ENCODE results near the gene RASSF1.

The RASSF1 gene, protein sequence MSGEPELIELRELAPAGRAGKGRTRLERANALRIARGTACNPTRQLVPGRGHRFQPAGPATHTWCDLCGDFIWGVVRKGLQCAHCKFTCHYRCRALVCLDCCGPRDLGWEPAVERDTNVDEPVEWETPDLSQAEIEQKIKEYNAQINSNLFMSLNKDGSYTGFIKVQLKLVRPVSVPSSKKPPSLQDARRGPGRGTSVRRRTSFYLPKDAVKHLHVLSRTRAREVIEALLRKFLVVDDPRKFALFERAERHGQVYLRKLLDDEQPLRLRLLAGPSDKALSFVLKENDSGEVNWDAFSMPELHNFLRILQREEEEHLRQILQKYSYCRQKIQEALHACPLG

DNA sequence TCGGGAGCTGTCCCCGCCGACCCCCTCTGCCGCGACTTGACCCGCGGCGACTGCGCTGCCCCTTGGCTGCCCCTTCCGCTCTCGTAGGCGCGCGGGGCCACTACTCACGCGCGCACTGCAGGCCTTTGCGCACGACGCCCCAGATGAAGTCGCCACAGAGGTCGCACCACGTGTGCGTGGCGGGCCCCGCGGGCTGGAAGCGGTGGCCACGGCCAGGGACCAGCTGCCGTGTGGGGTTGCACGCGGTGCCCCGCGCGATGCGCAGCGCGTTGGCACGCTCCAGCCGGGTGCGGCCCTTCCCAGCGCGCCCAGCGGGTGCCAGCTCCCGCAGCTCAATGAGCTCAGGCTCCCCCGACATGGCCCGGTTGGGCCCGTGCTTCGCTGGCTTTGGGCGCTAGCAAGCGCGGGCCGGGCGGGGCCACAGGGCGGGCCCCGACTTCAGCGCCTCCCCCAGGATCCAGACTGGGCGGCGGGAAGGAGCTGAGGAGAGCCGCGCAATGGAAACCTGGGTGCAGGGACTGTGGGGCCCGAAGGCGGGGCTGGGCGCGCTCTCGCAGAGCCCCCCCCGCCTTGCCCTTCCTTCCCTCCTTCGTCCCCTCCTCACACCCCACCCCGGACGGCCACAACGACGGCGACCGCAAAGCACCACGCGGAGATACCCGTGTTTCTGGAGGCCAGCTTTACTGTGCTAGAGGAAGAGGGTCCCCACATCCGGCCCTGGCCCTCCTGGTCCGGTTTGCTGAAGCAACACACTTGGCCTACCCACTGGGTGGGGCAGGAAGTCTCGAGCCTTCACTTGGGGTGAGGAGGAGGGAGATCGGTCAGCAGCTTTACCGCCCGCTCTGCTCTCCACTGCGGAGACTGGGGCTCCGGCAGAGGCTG lies at the start of gene RASSF1:
Gene RASSF1 (minus strand): TSS at position 389 of the 882 bp plus-strand sequence. CDS start 31 bp downstream, at position 358.
- DNase-seq: peak; percentile 87

DNA sequence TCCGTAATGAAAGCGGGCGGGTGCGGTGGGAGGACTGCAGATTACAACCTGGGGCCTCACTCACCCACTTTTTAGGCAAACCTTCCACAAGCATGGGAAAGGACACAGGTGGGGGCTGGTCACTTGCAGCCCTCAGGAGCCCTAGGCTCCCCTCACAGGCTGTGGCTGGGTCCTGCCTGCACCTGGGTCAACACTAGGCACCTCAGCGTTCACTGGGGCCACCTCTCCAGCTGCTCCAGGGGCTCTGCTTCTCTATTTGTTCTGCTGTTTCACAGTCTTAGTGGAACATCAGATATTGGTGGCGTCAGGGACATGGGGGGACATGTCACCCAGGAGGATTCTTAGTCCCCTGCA lies 48.8 kb upstream of the RASSF1 start:
- DNase-seq: no peak

DNA sequence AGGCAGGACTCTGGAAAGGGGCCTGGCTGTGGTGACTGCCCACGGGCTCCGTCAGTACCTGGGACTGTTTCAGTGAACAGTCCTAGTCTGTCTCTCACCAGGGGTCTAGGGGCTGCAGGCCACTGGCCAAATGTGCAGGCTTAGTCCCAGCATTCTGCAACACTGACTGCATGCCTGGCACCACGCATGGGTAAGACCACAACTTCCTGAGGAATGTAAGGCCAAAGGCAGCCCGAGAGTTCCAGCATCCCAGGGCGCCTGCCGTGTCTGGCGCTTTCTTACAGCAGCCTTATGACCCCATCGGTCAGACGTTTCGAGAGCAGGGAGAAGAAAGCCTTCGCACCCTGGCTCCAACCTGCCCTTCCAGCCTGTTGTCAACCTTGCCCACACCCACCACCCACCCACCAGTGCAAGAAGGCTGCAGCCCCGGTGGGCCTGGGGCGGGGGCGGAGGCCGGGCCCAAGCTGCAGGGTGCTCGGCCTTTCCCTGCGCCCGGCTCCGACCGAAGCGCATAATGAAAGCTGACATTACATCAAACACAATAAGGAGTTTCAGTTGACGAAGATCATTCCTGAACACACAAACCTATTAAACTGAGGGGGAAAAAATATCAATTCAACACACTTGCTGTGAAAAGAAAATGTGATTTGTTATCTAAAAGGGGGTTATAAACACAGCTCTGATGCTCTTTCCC lies 48.2 kb upstream of the RASSF1 start:
- no peak for DNase-seq

DNA sequence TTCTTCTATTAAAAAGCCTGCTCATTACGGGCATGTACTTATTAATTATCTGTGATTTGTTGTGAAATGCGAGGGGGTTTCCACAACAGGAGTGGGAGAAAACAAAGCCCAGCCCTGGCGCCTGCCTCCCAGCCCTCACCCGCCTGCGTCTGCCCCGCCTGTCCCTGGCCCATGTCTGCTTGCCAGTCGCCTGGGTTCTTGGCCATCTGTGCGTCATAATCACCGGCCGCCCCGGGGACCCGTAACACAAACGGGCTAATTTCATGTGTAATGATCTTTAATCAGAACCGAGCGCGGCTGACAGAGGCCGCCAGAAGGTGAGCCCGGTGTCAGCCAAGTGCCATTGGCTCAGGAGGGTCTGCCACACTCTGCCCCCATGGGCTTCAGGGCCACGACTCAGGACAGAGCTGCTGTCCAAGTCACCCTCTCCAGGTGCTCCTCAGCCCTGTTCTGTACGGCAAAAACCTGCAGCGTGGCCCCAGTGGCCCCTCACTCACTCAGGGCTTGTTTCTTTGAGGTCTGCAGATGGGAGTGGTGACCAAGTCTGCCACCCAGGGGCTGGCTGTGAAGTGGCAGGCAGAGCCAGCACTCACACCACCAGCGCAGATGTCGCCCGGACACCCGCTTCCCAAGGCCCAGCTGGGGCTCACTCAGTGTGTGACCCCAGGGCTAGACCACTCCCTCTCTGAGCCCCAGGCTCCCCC lies 47.5 kb upstream of the RASSF1 start:
- DNase-seq: no peak

DNA sequence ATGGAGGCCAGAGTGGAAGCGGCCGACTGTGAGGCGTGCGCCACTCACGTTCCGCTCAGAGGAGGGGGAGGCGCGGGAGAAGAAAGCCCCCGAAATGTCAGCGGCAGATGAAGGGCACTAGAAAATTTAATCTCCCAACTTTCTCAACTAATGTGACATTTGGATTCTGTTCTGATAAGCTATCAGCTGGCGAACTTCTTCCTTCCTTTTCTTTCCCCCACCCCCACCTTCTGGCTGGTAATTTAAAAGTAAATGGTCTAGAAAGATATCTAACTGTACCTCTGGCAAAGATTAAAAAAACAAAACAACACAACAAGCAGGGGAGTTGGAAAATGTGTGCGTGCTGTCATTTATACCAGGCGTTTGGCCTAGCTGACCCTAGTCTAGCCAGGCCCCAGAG lies 45.1 kb upstream of the RASSF1 start:
- no peak for DNase-seq

DNA sequence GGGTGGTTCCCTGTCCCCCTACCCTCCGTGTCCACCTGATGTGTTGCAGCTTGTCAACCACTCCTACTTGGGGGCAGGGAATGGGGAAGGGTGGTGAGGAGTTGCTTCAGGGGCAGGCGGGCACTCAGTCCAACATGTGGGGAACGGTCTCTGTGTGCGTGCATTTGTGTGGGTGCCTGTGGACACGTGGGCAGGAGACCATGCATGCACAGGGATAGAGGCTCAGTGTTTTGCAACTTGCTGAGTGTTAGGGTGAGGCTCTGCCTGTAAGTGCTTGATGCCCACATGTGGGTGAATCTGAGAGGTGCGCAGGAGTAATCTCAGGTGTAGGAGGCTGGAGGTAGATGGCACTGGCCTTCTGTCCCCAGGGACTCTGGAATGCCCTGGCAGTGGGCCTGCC lies 43.1 kb upstream of the RASSF1 start:
- no peak for DNase-seq

DNA sequence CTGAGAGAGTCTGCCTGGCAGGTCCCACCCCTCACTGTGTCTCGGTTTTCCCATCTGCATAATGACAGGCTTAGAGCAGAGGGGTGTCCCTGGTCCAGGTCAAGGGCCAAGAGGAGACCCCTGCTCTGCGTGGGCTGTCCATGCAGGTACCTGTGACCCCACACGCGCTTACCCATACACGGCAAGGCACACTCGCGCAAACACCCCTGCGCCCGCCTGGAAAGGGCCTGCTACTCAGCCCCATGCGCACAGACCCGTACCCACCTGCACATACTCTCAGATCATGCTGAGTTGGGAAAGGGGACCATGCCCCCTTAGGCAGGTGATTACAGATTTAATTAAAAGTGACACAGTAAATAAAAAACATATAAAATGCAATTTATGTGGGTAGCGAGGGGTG lies 42.1 kb upstream of the RASSF1 start:
- DNase-seq: no peak

DNA sequence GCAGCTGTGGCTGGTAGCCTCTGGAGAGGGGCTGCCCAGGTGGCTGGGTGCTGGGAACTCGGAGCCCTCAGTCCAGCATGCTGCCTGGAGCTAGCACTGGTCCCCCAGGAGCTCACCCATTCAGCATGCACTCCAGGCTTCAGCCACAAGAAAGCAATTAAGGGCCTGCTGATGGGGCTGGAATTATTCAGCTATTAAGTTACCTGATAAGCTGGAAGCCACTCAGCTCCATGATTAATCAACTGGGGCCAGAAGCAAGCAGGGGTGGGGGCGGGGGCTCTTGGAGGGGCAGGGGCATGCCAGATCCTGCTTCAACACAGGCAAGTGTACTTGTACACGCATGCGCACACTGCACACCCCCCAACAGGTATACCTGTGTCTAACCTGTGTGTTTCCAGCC lies 40.7 kb upstream of the RASSF1 start:
- DNase-seq: no peak

DNA sequence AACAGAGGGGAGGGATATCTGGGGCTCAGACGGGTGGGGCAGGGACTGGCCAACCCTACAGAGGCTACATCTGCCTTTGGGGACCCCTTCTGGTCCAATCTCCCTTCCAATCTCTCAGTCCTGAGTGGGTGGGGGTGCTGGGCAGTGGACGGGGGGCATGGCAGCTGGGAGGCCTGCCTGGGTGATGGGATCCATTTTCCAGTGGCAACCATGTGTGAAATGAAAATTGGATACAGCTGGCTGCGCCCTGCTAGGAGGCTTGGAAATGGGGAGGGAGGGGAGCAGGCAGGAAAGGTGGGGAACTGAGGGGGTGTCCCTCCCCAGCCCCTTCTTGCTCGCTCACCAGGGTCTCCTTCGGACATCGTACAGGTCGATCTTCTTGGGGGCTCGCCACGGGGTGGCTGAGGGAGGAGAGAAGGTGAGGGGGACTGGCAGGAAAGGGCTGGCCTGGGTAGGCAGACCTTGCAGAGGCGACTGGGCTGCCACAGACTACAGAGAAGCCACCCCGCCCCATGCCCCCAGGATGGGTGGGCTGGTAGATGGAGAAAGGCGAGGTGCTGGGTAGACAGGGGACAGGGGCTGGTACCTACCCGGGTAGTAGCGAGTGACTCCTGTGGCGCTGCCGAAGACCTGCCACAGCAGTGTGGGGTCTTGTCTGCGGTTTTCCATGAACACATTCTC lies 39.9 kb upstream of the RASSF1 start:
- DNase-seq: no peak

DNA sequence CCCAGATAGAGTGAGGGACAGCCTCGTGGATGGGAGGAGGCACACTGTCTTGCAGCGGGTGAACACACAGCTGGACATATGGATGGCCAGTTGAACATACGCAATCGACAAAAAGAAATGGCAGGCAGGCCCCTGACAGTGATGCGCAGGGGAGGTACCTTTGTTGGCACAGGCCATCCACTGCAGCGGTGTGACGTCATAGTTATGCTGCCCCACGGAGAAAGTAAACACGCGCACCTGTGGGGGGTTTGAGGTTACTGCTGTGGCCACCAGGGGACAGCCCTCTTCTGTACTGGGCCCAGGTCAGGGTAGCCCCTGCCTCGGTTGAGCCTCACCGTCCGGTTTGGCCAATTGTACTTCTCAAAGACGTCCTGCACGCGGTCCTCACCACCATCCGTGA lies 38.1 kb upstream of the RASSF1 start:
- DNase-seq: no peak

DNA sequence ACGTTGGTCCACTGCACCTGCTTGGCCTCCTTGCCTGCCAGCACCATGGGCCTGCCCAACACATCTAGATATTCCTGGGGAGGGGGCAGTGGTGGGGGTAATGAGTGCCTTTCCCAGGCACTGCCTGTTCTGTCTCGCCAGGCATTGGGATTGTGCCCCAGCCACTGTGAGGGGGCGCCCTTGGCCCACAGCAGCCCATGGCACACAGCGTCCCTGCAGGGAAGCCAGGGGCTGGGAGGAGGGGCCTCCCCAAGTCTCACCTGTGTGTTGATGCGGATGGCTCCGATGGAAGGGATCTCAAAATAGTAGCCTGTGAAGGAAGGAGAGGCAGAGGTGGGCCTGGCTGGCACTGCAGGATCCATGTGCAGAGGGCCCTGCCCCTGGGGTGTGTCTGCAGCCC lies 37.4 kb upstream of the RASSF1 start:
- no peak for DNase-seq

DNA sequence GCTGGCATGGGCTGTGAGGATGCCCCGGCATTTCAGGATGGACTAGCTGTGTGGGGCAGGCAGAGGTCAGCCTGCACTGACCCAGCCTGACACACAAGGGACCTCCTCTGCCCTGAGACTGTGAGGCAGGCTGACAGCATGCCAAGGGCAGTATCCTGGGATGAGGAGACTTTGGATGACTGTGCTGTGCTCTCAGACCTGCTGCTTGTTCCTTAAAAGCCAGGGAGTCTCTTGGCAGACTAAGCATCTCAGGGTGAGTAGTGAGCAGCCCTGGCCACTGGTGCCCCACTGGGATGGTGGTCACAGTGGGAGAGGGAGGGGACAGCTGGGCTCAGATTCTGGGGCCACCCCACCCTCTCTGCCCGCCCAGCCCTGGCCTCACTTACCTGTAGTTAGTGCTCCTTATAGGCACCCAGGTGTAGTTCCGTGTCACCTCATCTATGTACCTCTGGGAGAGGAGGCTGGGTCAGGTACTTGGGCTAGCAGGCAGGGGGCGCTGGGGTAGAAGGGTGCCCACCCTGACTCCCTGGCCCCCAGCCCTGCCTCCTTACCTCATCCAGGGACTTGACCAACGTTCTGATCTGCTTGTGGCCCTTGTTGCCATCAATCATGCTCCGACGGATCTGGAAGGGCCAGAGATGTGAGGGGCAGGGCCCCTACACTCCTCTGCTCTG lies 34.8 kb upstream of the RASSF1 start:
- no peak for DNase-seq

DNA sequence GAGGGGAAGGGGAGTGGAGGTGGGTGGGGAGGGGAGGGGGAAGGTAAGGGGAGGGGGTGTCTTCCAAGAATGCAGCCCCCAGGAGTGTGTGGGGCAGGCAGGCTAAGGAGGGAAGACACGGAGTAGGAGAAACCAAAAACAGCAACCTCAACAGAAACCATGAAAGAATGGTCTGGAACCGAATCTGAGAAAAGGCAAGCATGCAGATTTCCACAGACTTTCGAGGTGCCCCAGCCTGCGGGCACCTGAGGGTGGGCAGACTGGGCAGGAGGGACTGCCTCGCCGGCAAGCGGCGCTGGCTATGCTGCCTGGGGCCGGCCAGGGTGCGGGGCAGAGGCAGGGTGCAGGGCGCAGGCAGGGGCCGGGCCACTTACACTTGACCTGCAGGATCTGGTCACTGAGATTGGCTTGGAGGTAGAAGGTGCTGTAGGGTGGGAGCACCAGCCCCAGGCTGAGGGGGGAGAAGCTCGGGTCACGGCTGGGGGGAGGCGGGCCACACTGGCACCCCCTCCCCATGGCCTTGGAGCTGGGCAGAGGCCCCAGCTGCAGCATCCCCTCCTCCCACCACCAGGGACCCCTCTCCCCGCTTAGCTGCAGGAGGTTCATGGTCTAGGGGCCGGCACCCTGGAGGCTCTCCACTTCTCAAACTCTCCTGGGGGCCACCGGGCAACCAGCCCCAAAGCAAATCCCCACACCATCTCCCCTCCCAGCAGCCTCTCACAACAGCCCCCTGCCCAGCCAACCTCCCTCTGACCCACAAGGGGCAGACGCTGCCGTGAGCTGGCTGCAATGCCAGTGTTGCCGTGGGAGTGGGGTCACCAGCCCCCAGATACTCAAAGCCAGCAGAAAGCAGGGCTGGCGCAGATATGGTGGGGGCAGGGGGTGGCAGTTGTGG lies 34.0 kb upstream of the RASSF1 start:
- no peak for DNase-seq

DNA sequence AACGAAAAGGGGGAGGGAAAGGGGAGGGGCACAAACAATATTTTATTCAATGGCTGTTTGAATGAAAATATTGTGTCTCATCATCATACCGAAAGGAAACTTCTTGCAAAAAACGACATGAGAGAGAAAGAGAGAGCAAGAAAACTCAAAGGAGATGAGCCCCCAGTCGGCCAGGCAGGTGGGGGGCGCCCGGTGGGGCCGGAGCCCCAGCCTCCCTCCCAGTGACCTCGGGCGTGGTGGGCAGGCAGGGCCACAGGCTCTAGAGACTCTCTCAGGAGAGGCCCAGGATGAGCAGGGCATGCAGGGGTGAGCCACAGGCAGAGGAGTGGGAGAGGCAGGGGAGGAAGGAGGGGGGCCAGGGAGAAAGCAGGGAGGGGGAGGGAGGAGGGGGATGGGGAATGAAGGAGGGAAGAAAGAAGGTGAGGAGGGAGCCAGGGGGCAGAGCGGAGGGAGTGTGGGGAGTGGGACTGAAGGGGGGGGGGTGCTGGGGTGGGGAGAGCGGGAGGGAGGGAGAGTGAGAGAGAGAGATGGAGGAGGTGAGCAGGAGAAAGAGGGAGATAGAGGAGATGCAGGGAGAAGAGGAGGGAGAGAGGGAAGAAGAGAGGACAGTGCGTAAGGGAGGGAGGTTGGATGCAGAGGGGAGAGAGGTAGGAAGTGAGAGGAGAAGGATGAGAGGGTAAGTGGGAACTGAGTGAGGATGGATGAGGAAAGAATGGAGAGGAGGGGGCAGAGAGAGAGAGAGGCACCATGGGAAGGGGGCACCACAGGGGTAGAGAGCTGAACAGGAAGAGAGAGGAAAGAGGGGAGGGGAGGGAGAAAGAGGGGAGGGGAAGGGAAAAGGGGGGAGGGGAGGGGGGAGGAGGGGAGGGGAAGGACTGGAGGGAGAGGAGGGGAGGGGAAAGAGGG lies 32.8 kb upstream of the RASSF1 start:
- DNase-seq: no peak

DNA sequence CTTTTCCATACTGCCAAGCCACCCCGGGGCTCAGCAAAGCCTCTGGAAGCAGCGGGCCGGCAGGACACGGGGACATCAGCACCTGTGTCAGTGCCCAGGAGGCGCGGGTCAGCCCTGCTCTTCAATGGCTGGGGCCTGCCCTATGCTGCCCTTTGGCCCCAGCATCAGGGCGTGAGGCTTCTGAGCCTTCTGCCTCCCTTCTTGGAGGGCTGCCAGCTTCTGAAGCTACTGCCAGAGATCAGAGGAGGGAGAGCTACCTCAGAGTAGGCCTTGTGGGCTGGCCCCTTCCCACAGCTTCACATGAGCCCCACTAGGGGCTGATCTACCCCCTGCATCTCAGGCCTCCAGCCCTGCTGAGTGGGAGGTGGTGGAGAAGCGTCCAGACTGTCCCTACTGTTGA lies 31.7 kb upstream of the RASSF1 start:
- no peak for DNase-seq

DNA sequence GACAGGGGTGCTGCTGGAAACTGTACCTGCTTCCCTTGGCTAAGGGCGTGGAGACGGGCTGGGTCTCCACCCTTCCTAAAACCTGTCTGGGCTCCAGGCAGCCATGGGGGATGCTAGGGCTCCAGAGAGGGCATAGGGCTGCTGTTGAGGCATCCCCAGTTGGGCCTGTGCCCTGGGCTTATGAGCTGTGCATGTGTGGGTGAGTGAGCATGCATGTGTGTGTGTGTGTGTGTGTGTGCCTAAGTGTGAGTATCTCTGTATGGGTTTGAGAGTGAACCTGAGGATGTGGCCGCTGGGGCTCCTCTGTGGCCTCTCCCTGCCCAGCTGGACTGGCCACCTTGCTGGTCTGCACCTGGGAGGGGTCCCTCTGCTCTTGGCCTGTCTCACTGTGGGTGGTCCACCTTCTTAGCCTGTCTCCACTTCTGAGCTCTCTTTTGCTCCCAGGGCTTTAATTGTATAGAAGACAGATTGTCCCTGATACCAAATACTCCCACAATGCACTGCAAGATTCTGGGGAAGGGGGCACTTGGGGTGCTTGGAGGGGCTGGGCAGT lies 30.6 kb upstream of the RASSF1 start:
- DNase-seq: no peak

DNA sequence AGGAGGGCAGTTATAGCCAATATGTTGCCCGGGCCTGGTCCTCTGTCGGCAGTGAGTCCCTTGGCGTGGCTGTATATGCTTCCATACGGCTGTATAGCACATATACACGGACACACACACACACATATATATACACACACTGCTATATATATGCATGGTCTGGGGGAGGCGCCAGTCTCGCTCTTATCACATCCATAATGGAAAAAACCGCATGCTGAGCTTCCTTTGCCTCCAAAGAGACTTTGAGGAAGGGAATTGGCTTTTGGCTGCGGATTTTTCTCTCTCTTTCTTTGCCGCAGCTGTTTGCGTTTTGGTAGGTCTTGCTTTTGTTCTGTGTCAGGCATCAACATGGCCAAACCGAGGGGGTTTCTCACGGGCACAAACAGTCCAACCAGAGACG lies 30.0 kb upstream of the RASSF1 start:
- peak; percentile 76 for DNase-seq

DNA sequence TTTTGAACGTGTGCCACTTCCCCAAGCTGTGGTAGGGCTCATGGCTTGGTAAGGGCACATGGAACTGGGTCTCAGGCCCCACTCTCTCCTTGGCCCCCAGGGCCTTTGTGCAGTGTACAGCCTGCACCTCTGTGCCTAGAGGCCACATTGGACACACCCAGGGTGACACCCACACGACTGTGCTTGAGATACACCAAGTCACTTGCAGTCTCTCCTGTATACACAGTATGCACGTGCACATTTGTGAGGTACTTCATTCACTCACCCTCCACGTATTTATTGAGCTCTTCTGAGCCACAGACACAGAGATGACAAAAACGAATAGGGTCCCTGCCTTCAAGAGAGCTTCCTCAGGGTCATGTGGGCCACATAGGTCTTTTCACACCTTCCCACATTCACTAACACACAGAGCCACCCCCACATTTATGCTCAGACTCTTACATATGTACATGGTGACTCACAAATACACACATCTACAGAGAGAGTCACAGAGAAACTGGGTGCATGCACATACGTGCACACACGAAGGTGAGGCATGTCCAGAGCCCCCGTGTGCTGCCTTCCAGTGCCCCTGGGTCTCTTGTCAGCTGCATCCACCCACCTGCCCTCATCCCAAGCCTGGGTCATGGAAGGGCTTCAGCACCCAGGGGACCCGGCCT lies 28.5 kb upstream of the RASSF1 start:
- no peak for DNase-seq

DNA sequence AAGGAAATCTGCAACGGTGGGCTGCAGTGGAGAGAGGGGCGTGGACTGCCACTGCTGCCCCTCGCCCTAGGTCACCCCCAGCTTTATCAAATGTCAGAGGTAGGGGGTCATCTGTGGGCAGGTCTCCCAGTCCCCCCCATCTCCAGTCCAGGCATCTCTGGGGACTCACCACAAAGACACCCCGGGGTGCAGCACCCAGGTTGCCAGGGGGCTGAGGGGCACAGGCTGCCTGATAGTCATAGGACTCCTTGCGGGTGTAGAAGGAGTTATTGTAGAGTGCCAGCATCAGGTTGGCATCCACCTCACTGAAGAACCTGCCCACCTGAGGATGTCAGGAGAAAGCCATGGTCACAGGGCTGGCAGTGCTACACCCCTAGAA lies 25.2 kb upstream of the RASSF1 start:
- DNase-seq: no peak
